ENCODE data around the gene KCTD17. TPM values are rescaled to one million over a fixed set of nuclear protein-coding genes. Genes with fewer than 3 reads are reported as not detected.

Gene KCTD17
- total and polyA plus RNA-seq, 2 of the 13 experiments (the other 11 are each of a cell fraction or from before 2014, with no cell fraction given): 5.3 to 11.7 TPM

DNA sequence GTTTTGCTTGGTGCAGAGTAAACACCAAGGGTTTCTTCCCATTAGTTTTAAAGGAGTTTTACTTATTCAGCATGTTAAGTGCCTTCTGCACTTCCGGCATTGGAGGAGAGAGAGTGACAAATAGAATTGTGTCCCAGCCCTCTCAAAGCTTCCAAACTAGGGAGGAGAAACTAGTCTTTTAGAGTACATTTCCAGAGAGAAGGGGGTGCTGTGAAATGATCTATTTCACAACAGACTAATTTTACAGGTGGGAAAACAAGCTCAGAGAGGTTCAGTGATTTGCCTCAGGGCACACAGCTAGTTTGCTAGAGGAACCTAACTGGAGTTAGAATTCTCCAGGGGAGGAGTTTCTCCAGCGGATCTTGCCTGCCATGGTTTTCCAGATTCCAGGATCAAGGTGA lies 19.4 kb upstream of the KCTD17 start (continued):
- TF ChIP-seq ZXDC (CRISPR knock-in tag; IDR thresholded peaks at IDR 0.05): no peak
- peak; percentile 44; the same call in 1 of the 2 replicates for TF ChIP-seq CEBPB (IDR thresholded peaks at IDR 0.05; ENCODE audit: borderline replicate concordance, low read depth, low read length)
- TF ChIP-seq GPN1 (CRISPR knock-in tag; IDR thresholded peaks at IDR 0.05; ENCODE audit: borderline replicate concordance): no peak
- TF ChIP-seq MBD4 (IDR thresholded peaks at IDR 0.05; ENCODE audit: borderline replicate concordance, low read length): peak; percentile 24; the same call in 1 of the 2 replicates
- TF ChIP-seq SP140L (CRISPR knock-in tag; IDR thresholded peaks at IDR 0.05; ENCODE audit: borderline replicate concordance): no peak
- 0 out of 2 replicates have a peak, but pooled peaks have one; percentile 12 for TF ChIP-seq ATF7-NPFF (CRISPR knock-in tag; IDR thresholded peaks at IDR 0.05; ENCODE audit: low read depth)
- TF ChIP-seq CBX1 (IDR thresholded peaks at IDR 0.05; ENCODE audit: low read depth): no peak
- TF ChIP-seq HNRNPL (IDR thresholded peaks at IDR 0.05; ENCODE audit: low read depth, low read length): no peak
- peak; percentile 10; the same call in 1 of the 2 replicates for TF ChIP-seq MEF2D (CRISPR knock-in tag; IDR thresholded peaks at IDR 0.05)
- TF ChIP-seq THAP7 (CRISPR knock-in tag; IDR thresholded peaks at IDR 0.05): no peak
- no peak for TF ChIP-seq ZHX1 (CRISPR knock-in tag; IDR thresholded peaks at IDR 0.05; ENCODE audit: low read depth)
- TF ChIP-seq POLR2G (IDR thresholded peaks at IDR 0.05; ENCODE audit: low read depth, low read length): peak; percentile 48
- TF ChIP-seq ZNF17 (CRISPR knock-in tag; IDR thresholded peaks at IDR 0.05): no peak
- TF ChIP-seq, protein P1, sequence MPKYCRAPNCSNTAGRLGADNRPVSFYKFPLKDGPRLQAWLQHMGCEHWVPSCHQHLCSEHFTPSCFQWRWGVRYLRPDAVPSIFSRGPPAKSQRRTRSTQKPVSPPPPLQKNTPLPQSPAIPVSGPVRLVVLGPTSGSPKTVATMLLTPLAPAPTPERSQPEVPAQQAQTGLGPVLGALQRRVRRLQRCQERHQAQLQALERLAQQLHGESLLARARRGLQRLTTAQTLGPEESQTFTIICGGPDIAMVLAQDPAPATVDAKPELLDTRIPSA (CRISPR knock-in tag; IDR thresholded peaks at IDR 0.05; ENCODE audit: borderline replicate concordance): no peak
- TF ChIP-seq GATAD2A (CRISPR knock-in tag; IDR thresholded peaks at IDR 0.05): peak; percentile 4; the same call in 1 of the 2 replicates
- peak; percentile 65 for TF ChIP-seq ZFP36 (IDR thresholded peaks at IDR 0.05; ENCODE audit: borderline replicate concordance, low read depth, low read length, partially characterized antibody)
- TF ChIP-seq ARNT (IDR thresholded peaks at IDR 0.05): no peak
- TF ChIP-seq ZBTB42 (CRISPR knock-in tag; IDR thresholded peaks at IDR 0.05): no peak
- no peak for TF ChIP-seq ZEB1 (IDR thresholded peaks at IDR 0.05; ENCODE audit: insufficient replicate concordance, low read depth)
- TF ChIP-seq SOX5 (CRISPR knock-in tag; IDR thresholded peaks at IDR 0.05; ENCODE audit: borderline replicate concordance): 0 out of 2 replicates have a peak, but pooled peaks have one; percentile 18
- TF ChIP-seq ZBTB2 (CRISPR knock-in tag; IDR thresholded peaks at IDR 0.05; ENCODE audit: low read depth): 0 out of 2 replicates have a peak, but pooled peaks have one; percentile 3
- no peak for TF ChIP-seq ZNF484 (CRISPR knock-in tag; IDR thresholded peaks at IDR 0.05; ENCODE audit: borderline replicate concordance, low read depth)
